ENCODE results near the gene AQP5.

AQP5 gene

GRCh38 chr12:49932533-49933130 lies 29.0 kb upstream of the AQP5 start:
- no peak for DNase-seq

GRCh38 chr12:49933796-49934195 lies 27.9 kb upstream of the AQP5 start:
- DNase-seq: no peak

- DNase-seq: peak; percentile 20
Measured at GRCh38 chr12:49934505-49934904, 27.2 kb upstream of the AQP5 start.

- no peak for DNase-seq
Measured at GRCh38 chr12:49936925-49937324, 24.7 kb upstream of the AQP5 start.

GRCh38 chr12:49937639-49938300 lies 23.9 kb upstream of the AQP5 start:
- DNase-seq: no peak

GRCh38 chr12:49939307-49939706 lies 22.4 kb upstream of the AQP5 start:
- no peak for DNase-seq

- no peak for DNase-seq
Measured at GRCh38 chr12:49939707-49940106, 22.0 kb upstream of the AQP5 start.

GRCh38 chr12:49941556-49942511 lies 19.8 kb upstream of the AQP5 start:
- DNase-seq: no peak

- DNase-seq: no peak
Measured at GRCh38 chr12:49942512-49942893, 19.2 kb upstream of the AQP5 start.

GRCh38 chr12:49942921-49943624 lies 18.6 kb upstream of the AQP5 start:
- DNase-seq: no peak

- no peak for DNase-seq
Measured at GRCh38 chr12:49943625-49943960, 18.1 kb upstream of the AQP5 start.

GRCh38 chr12:49944046-49944445 lies 17.6 kb upstream of the AQP5 start:
- no peak for DNase-seq

- no peak for DNase-seq
Measured at GRCh38 chr12:49944718-49945117, 17.0 kb upstream of the AQP5 start.

- peak; percentile 68 for DNase-seq
Measured at GRCh38 chr12:49945394-49946080, 16.1 kb upstream of the AQP5 start.

GRCh38 chr12:49946086-49946485 lies 15.6 kb upstream of the AQP5 start:
- DNase-seq: no peak

GRCh38 chr12:49946497-49946896 lies 15.2 kb upstream of the AQP5 start:
- no peak for DNase-seq

GRCh38 chr12:49947593-49948226 lies 14.0 kb upstream of the AQP5 start:
- DNase-seq: no peak

- no peak for DNase-seq
Measured at GRCh38 chr12:49948866-49949845, 12.5 kb upstream of the AQP5 start.

GRCh38 chr12:49949866-49950265 lies 11.8 kb upstream of the AQP5 start:
- DNase-seq: no peak

- DNase-seq: no peak
Measured at GRCh38 chr12:49950273-49951251, 11.1 kb upstream of the AQP5 start, which contains the start of gene AQP2. Gene AQP2 (plus strand): TSS chr12:49950737. CDS start chr12:49950831, 94 bp downstream.
